Ishikawa (cell line): ENCODE data around the gene COX7A1.

Experiments
- CEBPB ChIP-seq: IDR thresholded peaks from 2 replicates; pipeline ENCODE4 v1.6.1; 2012
- CREB1 ChIP-seq: IDR thresholded peaks from 2 replicates; pipeline ENCODE4 v1.6.1; 2012; ENCODE audit warnings: low read depth
- EGR1 ChIP-seq: IDR thresholded peaks from 2 replicates; pipeline ENCODE4 v1.6.1; 2012
- EP300 ChIP-seq: IDR thresholded peaks from 2 replicates; pipeline ENCODE4 v1.6.1; 2012; ENCODE audit warnings: borderline replicate concordance
- FOXM1 ChIP-seq: IDR thresholded peaks from 2 replicates; pipeline ENCODE4 v1.6.1; 2012; ENCODE audit warnings: low read depth, borderline replicate concordance
- NFIC ChIP-seq: IDR thresholded peaks from 2 replicates; pipeline ENCODE4 v1.6.1; 2012
- RAD21 ChIP-seq: IDR thresholded peaks from 2 replicates; pipeline ENCODE4 v1.6.1; 2012; ENCODE audit warnings: low read depth
- REST ChIP-seq: IDR thresholded peaks from 2 replicates; pipeline ENCODE4 v1.6.1; 2012; ENCODE audit warnings: low read depth, mild to moderate bottlenecking
- TAF1 ChIP-seq: IDR thresholded peaks from 2 replicates; pipeline ENCODE4 v1.6.1; 2012; ENCODE audit warnings: low read depth, mild to moderate bottlenecking
- TCF12 ChIP-seq: IDR thresholded peaks from 2 replicates; pipeline ENCODE4 v1.6.1; 2012; ENCODE audit warnings: low read depth
- TEAD4 ChIP-seq: IDR thresholded peaks from 2 replicates; pipeline ENCODE4 v1.6.1; 2012
- YY1 ChIP-seq: IDR thresholded peaks from 2 replicates; pipeline ENCODE4 v1.6.1; 2012; ENCODE audit warnings: low read depth
- ZBTB7A ChIP-seq: IDR thresholded peaks from 2 replicates; pipeline ENCODE4 v1.6.1; 2012; ENCODE audit warnings: low read depth
- TF ChIP-seq, protein P1 (sequence below): IDR thresholded peaks from 2 replicates; pipeline ENCODE4 v1.6.1; 2012
- TF ChIP-seq, protein P2 (sequence below): IDR thresholded peaks from 2 replicates; pipeline ENCODE4 v1.6.1; 2012

Gene COX7A1

GRCh38 chr19:36152352-36153091 lies at the start of gene COX7A1:
Gene COX7A1 (minus strand): TSS chr19:36152447. CDS start chr19:36152407, 40 bp downstream.
- TF ChIP-seq, protein P1, sequence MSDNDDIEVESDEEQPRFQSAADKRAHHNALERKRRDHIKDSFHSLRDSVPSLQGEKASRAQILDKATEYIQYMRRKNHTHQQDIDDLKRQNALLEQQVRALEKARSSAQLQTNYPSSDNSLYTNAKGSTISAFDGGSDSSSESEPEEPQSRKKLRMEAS = no peak
- TF ChIP-seq RAD21 (no peak), ZBTB7A (no peak), TAF1 (no peak), CEBPB (no peak), TEAD4 (no peak), REST (no peak), EP300 (no peak), NFIC (no peak), CREB1 (no peak), FOXM1 (no peak), YY1 (no peak)
- TF ChIP-seq, protein P2, sequence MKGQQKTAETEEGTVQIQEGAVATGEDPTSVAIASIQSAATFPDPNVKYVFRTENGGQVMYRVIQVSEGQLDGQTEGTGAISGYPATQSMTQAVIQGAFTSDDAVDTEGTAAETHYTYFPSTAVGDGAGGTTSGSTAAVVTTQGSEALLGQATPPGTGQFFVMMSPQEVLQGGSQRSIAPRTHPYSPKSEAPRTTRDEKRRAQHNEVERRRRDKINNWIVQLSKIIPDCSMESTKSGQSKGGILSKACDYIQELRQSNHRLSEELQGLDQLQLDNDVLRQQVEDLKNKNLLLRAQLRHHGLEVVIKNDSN = no peak

DNA sequence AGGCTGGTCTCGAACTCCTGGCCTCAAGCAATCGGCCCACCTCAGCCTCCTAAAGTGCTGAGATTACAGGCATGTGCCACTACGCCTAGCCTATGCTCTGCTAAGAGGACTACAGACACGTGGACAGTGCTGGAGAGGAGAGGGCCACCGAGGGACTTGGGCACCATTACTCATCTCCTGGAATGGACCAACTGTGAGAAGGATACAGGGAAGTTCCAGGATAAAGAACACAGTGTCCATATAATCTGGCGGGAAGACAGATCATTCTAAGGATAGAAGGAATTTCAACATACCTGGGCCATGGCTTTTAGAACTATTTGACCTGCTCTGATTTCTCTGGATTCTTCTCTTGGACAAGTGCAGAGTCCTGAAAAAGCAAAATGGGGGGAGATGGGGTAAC lies 49.4 kb upstream of the COX7A1 start:
- no peak for TF ChIP-seq NFIC
- TF ChIP-seq YY1 = no peak
- no peak for TF ChIP-seq EGR1
- TF ChIP-seq ZBTB7A = no peak
- TF ChIP-seq FOXM1 = no peak
- no peak for TF ChIP-seq REST
- no peak for TF ChIP-seq RAD21
- TF ChIP-seq TEAD4 = no peak
- TF ChIP-seq, protein P1 = no peak
- no peak for TF ChIP-seq EP300
- no peak for TF ChIP-seq TAF1
- TF ChIP-seq, protein P2 = no peak
- TF ChIP-seq CREB1 = no peak
- TF ChIP-seq TCF12 = no peak

DNA sequence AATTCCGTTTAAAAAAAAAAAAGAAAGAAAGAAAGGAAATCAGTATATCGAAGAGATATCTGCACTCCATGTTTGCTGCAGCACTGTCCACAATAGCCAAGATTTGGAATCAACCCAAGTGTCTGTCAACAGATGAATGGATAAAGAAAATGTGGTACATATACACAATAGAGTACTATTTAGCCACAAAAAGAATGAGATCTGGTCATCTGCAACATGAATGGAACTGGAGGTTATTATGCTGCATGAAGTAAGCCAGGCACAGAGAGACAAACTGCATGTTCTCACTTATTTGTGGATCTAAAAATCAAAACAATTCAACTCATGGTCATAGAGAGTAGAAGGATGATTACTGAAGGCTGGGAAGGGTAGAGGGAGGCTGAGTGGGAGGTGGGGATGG lies 45.9 kb upstream of the COX7A1 start:
- TF ChIP-seq ZBTB7A (no peak), TEAD4 (no peak), CEBPB (no peak), YY1 (no peak), EP300 (no peak)
- TF ChIP-seq, protein P1 = no peak

DNA sequence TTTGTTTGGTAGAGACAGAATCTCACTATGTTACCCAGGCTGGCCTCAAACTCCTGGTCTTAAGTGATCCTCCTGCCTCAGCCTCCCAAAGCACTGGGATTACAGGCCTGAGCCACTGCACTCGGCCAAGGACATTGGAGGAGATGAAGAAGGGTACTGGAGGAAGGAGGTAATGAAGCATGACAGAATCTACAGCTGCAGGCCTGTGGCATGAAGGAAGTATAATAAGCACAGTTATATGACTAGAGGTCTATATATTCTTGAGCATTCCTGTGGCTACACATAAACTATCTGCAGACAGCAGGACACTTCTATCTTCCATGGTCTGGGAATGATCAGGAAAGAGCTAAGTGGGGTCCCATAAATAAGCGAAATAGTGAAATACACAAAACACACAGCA lies 44.0 kb upstream of the COX7A1 start:
- TF ChIP-seq CREB1 (no peak), CEBPB (no peak), RAD21 (no peak), REST (no peak), EGR1 (no peak), ZBTB7A (no peak), FOXM1 (no peak), NFIC (no peak), YY1 (no peak), TEAD4 (no peak), TAF1 (no peak), TCF12 (no peak), EP300 (no peak)
- TF ChIP-seq, protein P1 = no peak
- TF ChIP-seq, protein P2 = no peak
